SKM-1 treated with dmso at 0.1 percent for 144 hours (cell line): ENCODE results near the gene GFPT1.
A peak's percentile ranks its signal among the peaks of the same experiment; 100 is the strongest.

Source experiments
- DNase-seq: peaks from one replicate; lab custom pipeline; 2025; ENCODE audit not compliant: unreplicated experiment; lab: John Stamatoyannopoulos, UW

GFPT1 gene

DNA sequence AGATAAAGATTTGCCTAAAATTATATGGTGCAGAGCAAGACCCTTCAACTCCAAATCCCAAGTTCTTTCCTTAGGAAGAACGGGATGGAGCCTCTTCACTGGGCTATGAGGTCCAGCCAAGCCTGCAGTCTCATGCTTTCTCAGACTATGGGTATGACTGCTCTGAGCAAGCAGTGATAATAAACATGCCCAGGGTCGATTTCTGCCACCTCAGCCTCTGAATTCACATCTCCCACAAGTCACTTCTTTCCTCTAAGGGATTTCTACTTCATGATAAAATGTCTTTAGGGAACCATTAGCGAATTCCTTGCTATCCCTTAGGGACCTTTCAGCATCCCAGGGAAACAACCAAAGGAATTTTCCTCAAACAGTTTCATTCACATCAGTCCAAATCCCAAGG, 94.8 kb downstream of the GFPT1 start:
- no peak for DNase-seq

DNA sequence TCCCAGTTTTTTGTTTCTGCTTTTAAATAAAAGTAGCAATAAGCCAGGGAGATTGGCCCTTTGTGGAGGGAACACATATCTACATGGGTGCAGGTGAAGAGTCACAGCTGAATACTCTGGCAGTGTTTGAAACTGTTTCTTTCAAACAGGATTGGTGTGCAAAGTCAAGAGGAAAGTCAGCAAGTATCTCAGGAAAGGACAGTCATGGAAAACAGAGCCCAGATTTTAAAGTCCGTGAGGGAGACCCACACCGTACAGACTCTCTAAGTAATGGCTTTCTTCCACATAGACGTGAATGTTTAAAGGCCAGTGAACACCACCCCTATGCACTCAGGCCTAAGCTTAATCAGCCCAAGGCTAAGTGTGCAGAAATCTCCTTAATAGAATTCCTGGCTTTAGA, 95.3 kb downstream of the GFPT1 start:
- no peak for DNase-seq

DNA sequence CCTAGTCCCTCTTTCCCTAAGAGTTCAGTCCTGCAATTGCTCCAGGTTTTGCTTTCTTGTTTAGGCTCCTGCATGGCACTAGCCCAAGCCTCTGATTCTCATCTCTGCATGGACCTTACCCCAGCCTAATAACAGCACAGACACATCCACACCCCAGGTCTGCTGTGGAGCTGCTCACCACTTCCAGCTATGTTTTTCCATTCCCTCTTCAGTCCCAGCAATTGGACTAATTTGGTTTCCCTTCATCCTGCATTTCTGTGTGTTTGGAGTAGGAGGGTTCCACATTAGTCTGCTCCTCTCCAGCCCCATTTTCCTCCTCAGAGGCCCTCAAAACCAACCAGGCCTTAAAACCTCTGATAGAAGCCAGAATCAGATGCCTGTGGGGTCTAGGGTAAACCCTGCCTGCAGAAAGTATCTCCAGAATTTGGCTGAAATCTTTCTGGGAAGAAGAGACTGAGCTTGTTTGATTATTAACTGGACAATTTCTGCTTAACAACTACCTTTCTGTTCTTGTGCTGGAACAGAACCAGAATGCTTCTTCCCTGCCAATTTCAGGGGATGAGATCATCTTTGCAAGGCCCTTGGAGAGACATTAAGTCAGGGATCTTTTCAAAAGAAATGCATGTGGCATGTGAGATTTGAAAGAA, 95.9 kb downstream of the GFPT1 start:
- no peak for DNase-seq

DNA sequence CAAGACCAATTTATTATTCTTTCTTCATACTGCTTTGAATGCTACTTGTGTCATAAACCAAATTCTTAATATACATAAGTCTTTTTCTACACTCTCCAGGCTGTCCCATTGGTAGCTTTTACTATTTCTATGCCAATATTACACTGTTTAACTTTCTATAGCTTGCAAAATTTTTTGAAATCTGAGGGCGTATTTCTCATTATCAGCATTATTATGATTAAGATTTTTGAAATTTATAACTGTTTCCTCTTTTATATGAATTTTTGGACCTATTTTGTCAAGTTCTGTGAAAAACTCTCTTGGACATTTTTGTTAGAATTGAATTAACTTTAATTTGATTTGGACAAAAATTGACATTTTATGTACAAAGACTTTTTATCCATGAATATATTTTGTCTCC, 98.6 kb downstream of the GFPT1 start:
- DNase-seq = no peak

DNA sequence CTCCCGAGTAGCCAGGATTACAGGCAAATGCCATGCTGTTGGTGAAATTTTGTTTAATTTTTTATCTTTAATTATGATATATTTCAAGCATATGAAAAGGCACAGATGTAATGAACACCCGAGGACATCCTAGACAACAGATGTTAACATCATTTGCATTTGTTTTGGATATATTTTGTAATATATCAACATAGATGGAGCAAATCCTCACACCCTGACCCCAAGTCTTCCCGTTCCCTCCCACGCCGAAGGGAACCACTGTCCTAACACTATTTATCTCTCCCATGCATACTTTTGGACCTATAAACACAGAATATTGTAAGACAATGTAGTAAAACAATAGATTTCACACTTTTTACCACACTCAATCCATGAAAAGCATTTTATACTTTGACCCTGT, 99.5 kb downstream of the GFPT1 start:
- no peak for DNase-seq

DNA sequence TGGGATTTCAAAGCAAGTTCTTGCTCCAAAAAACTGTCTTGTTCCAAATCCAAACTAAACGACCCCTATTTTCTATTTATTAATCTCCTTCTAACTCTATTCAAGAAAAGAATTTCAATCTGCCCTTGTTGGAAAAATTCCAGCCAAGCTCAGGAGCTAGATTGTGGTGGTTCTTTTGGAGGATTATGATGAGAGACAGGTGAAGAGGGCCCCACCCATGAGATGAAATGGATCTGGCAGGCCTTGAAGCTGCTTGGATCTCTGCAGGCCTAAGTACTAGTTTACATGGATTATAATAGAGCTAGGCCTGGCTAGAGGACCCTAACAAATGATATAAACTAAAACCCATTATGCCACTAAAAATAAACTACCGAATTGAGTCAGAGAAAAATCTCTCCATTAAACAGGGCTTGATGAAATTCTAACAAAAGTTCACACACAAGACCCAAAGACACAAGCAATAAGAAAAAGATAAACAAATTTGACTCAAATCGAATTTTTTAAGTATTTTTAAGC, 101.6 kb downstream of the GFPT1 start:
- no peak for DNase-seq

DNA sequence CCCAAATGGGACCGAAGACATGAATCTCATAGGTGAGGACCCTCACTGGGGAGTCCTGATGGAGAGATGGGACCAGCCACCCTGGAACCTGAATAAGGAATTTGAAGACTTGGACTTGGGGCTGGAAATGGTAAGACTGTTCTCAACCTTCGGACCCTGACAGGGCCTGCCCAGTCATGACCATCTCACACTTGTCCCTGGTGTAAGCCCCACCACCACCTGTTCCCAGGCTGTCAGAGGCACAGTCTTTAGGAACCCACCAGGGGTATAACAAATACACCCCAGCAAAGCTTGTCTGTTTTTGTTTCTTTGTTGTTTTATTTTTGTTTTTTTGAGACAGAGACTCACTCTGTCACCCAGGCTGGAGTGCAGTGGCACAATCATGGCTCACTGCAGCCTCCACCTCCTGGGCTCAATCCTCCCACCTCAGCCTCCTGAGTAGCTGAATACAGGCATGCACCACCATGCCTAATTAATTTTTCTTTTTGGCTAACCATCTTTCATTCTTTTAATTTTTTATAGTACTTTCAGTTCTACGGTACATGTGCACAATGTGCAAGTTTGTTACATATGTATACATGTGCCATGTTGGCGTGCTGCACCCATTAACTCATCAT, 106.1 kb downstream of the GFPT1 start:
- DNase-seq = no peak

DNA sequence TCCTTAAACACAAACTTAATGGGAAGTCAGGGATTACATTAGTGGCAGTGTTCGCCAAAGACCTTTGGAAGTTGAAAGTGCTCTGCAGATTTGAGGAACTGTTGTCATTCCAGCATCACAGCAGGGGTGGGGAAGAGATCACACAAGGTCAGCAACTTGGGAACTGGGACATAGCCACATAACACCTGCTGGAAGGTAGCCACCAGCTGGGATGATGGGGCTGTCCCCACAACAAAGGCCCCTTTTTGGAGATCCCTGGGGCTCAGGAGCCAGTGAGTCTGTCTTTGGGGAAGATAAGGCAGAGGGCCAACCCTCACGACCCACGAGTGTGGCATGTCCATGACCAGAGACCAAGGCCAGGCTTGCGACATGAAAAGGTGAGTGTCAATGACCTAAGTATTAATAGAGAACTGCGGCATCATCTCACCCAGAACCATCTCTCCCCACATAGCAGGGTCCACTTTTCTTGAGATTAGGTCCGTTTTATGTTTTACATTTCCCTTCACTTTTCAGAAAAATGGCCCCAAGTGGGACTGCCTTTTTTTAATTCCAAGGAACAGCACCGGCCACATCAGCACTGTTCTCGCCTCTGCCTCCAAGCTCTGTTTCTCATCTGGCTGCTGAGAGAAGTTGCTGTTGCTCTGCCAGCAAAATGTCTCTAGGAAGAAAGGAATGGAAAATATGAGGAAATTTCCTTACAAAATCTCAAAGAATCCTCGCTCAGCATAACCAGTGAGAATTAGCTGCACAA, 106.9 kb downstream of the GFPT1 start:
- DNase-seq = no peak

DNA sequence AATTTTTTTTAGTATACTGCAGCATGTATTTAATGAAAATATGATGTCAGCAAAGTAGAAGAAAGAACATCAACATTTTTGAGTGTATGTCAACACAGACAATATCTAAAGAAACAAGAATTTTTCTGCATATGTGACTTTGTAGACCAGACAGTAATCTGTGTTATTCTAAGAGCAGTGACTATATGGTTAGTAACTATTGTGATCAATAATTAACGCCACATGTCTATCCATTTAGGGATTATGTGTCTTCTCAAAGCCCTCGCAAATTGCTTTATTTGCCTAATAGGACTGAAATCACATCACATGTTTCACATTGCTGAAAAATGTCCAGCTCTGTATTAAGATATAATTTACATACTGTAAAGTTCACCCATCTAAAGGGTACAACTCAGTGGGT, 107.8 kb downstream of the GFPT1 start:
- DNase-seq = no peak

DNA sequence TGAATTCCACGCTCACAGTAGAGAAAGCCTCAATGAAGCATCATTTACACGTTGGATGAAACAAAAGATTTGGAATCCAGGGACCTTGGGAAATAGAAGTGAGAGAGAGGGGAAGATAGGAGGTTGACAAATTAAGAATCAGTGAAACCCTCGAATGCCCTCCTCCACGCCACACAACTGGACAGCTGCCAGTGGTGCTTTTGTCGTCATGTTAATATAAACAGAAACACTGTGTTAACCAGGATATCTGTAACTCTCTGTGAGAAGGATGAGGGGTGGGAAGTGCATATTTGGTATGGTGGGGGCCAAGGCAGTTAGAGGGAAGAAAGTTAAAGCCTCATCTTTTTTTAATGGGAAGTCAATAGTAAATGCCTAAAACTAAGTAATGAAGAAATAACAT, 108.7 kb downstream of the GFPT1 start:
- DNase-seq = no peak

DNA sequence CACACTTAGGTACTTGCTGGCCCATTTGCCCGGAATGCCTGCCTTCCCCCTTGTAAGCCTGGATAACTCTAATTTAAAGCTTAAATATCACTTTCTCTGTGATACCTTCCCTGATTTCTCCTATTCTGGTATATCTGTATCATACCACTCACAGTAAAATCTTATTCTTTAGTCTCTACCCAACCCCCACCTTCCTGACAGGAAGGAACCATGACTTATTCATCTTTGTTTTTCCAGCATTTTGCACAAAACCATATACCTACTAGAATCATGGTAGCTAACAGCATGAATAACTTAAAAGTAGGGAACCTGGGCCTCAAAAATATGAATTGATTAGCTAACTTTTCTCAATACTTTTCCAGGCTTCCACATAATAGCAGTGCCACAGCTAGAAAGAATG, 111.5 kb downstream of the GFPT1 start:
- no peak for DNase-seq

DNA sequence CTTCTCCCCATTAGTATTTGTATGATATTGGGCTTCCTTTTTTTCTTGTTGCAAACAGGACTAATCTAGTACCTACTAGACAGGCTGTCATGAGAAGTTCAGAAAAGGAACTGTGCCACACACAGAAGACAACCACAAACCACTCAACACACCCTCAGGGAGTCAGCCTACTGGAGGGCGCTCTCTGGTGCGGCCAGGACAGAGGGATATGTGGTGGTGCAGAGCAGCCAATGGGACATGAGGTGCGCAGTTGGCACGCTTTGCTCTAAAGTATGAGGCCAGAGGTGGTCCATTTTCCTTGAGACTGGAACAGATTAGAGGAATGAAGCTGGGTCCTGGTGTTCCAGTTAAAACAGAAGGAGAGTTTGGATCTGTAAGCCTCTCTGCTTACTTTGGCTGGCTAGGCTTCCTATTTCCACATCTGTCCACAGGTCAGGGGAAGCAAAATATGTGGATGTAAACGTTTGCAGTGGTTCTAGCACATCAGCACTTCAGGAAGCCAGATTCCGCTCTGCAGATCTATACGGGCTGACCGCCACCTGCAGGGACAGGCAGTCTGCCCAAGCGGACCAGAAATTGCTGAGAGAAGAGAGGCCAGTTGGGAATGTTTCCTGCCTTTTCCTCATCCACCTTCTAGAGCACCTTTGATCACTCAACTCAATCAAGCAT, 114.1 kb downstream of the GFPT1 start:
- DNase-seq = peak; percentile 89

DNA sequence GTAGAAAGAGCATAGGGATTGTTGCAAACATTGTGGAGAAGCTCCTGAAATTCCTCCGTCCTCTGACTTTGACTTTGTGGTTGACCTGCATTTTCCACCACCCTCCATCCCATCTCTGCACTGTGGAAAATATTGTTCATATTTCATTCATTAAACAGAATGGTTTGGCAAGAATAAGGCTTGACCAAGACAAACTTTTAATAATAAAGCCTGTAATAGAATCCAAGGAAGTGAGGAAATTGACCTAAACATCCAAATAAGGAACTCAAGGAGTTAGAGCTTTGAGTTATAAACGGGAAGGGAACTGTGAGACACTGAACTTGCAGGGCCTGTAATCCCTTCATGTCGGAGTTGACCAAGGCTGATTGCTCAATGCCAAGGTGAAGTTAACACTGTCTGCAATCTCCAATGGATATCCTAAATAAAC, 115.2 kb downstream of the GFPT1 start:
- peak; percentile 92 for DNase-seq
